ENCODE data around the gene CPXM2. TPM values are rescaled to one million over a fixed set of nuclear protein-coding genes. Genes with fewer than 3 reads are reported as not detected.

The CPXM2 gene
- total RNA-seq, 1 experiment from 2014 or later: 0.12 TPM

DNA sequence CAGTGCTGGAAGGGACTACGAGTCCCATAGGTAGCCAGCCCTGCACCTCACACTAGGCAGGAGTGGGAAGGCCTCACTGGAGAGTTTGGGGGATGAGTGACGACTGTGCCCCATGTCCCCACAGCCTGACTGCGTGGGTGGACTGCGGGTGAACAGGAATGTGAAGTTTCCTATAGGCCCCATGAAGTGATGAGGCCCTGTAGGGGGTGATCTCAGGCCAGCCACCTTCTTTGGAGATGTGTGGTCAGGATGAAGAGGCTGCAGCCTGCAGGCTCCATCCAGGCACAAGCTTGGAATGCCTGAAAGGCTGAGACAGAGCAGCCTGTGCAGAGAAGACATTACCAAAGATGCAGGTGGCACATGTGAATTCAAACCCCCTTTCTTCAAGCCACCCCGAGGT is 94.9 kb downstream of the CPXM2 start:
- no peaks in the 10 kb centered on the region for H3K9me2 ChIP-seq (ENCODE audit: insufficient read depth)
- H3K27me3 ChIP-seq (ENCODE audit: insufficient read depth, low read length): peaks cover 38% of the 10 kb centered on the region
- no peak overlapping the region for H3K4me2 ChIP-seq (ENCODE audit: low read length)
- no peaks in the 10 kb centered on the region for H3K4me1 ChIP-seq (ENCODE audit: control insufficient read depth in 1 of 2, insufficient read depth in 2 of 2, low read length in 2 of 2)
- CTCF ChIA-PET: no interaction called here
- H3K79me2 ChIP-seq (ENCODE audit: insufficient read depth, low read length): no peaks in the 10 kb centered on the region
- no TSS peak for BruUV-seq (replicated peaks)
- no peak overlapping the region for H2AFZ ChIP-seq (ENCODE audit: low read depth, low read length, poor library complexity, severe bottlenecking)
- H3K9me3 ChIP-seq (ENCODE audit: control insufficient read depth in 1 of 2, insufficient read depth in 1 of 2, low read depth in 1 of 2, low read length in 2 of 2): no peaks in the 10 kb centered on the region
- H3K27ac ChIP-seq (ENCODE audit: low read depth, low read length): no peak overlapping the region
- RAD21 ChIA-PET (ENCODE audit: low non-redundant PET in 1 of 2, low total read pairs in 2 of 2, uncharacterized antibody in 2 of 2, unreplicated experiment in 2 of 2): no interaction called here
- TF ChIP-seq ZFX (IDR thresholded peaks at IDR 0.05) (no peak), CEBPB (IDR thresholded peaks at IDR 0.05; ENCODE audit: low read depth) (no peak)
- peak; percentile 17; the same call in 1 of the 2 replicates for ATAC-seq
- intact Hi-C loops (cut with micrococcal nuclease): no loop called here
- no peaks in the 10 kb centered on the region for H3K36me3 ChIP-seq (ENCODE audit: control insufficient read depth in 1 of 2, insufficient read depth in 2 of 2, low read length in 2 of 2)
- DNase-seq (ENCODE audit: low read depth, low spot score): no peak
- H3K4me3 ChIP-seq (replicated peaks in 1 of 2; ENCODE audit: low read depth in 1 of 2, low read length in 2 of 2): no peak overlapping the region
- H3K9ac ChIP-seq (ENCODE audit: low read length): no peak overlapping the region
- no peaks in the 10 kb centered on the region for H4K20me1 ChIP-seq (ENCODE audit: insufficient read depth)
- POLR2A ChIA-PET: no interaction called here

GRCh38 chr10:123795846-123796590 is 95.6 kb downstream of the CPXM2 start:
- BruUV-seq (replicated peaks): no TSS peak
- CTCF ChIA-PET: no interaction called here
- Histone ChIP-seq H3K36me3 (ENCODE audit: control insufficient read depth in 1 of 2, insufficient read depth in 2 of 2, low read length in 2 of 2) (no peaks in the 10 kb centered on the region), H3K27me3 (ENCODE audit: insufficient read depth, low read length) (peaks cover 42% of the 10 kb centered on the region), H3K9me3 (ENCODE audit: control insufficient read depth in 1 of 2, insufficient read depth in 1 of 2, low read depth in 1 of 2, low read length in 2 of 2) (no peaks in the 10 kb centered on the region), H3K9ac (ENCODE audit: low read length) (no peak overlapping the region), H3K79me2 (ENCODE audit: insufficient read depth, low read length) (no peaks in the 10 kb centered on the region), H3K4me1 (ENCODE audit: control insufficient read depth in 1 of 2, insufficient read depth in 2 of 2, low read length in 2 of 2) (no peaks in the 10 kb centered on the region), H2AFZ (ENCODE audit: low read depth, low read length, poor library complexity, severe bottlenecking) (no peak overlapping the region), H3K4me3 (replicated peaks in 1 of 2; ENCODE audit: low read depth in 1 of 2, low read length in 2 of 2) (no peak overlapping the region), H4K20me1 (ENCODE audit: insufficient read depth) (no peaks in the 10 kb centered on the region), H3K9me2 (ENCODE audit: insufficient read depth) (no peaks in the 10 kb centered on the region), H3K4me2 (ENCODE audit: low read length) (no peak overlapping the region), H3K27ac (ENCODE audit: low read depth, low read length) (no peak overlapping the region)
- intact Hi-C loops (cut with micrococcal nuclease): no loop called here
- RAD21 ChIA-PET (ENCODE audit: low non-redundant PET in 1 of 2, low total read pairs in 2 of 2, uncharacterized antibody in 2 of 2, unreplicated experiment in 2 of 2): no interaction called here
- no peak for ATAC-seq
- TF ChIP-seq CBX3 (IDR thresholded peaks at IDR 0.05; ENCODE audit: low read depth) (no peak), EZH2phosphoT487 (IDR thresholded peaks at IDR 0.05; ENCODE audit: borderline replicate concordance) (no peak), POLR2A (IDR thresholded peaks at IDR 0.05; ENCODE audit: borderline replicate concordance, extremely low read depth, insufficient read depth, insufficient read length) (no peak), ELF1 (IDR thresholded peaks at IDR 0.05; ENCODE audit: borderline replicate concordance, low read depth) (no peak), ZBTB33 (IDR thresholded peaks at IDR 0.05; ENCODE audit: extremely low read depth, insufficient replicate concordance, low read length) (no peak), POLR2AphosphoS5 (IDR thresholded peaks at IDR 0.05; ENCODE audit: low read depth, low read length) (no peak), SRF (IDR thresholded peaks at IDR 0.05; ENCODE audit: low read depth) (no peak), FOSL1 (IDR thresholded peaks at IDR 0.05; ENCODE audit: low read depth) (no peak), EZH2 (IDR thresholded peaks at IDR 0.05) (no peak), YY1 (IDR thresholded peaks at IDR 0.05; ENCODE audit: extremely low read depth, insufficient replicate concordance, low read depth, low read length) (no peak), TCF7L2 (IDR thresholded peaks at IDR 0.05; ENCODE audit: borderline replicate concordance, extremely low read depth, insufficient read depth, insufficient read length) (no peak)
- POLR2A ChIA-PET: no interaction called here
- no peak for DNase-seq (ENCODE audit: low read depth, low spot score)

Measured in HCT116 (cell line).